H9 (cell line): ENCODE measurements around the gene SDK1. TPM values are rescaled to one million over a fixed set of nuclear protein-coding genes. Genes with fewer than 3 reads are reported as not detected.
A peak's percentile ranks its signal among the peaks of the same experiment; 100 is the strongest.

Source experiments
- DNase-seq: peaks from one replicate; pipeline ENCODE4 v3.0.0-alpha.2; 2017
- H2AFZ ChIP-seq: one replicate; pipeline ENCODE4 v1.6.1; 2013; ENCODE audit warnings: mild to moderate bottlenecking, low read length, control low read depth, moderate library complexity
- H2AK5ac ChIP-seq: 2 replicates; pipeline ENCODE4 v1.6.1; 2013; ENCODE audit warnings: low read length, control low read depth, mixed read lengths; ENCODE audit not compliant: insufficient read length
- H2BK120ac ChIP-seq: one replicate; pipeline ENCODE4 v1.6.1; 2013; ENCODE audit warnings: low read depth, mild to moderate bottlenecking, low read length, control low read depth, inconsistent platforms; ENCODE audit not compliant: poor library complexity, severe bottlenecking
- H2BK12ac ChIP-seq: 2 replicates; pipeline ENCODE4 v1.6.1; 2013; ENCODE audit warnings: low read length, control low read depth, mixed read lengths, low read depth; ENCODE audit not compliant: insufficient read length
- H2BK15ac ChIP-seq: 2 replicates; pipeline ENCODE4 v1.6.1; 2013; ENCODE audit warnings: low read depth, low read length, control low read depth
- H2BK20ac ChIP-seq: one replicate; pipeline ENCODE4 v1.6.1; 2013; ENCODE audit warnings: low read depth, mild to moderate bottlenecking, low read length, control low read depth, inconsistent platforms; ENCODE audit not compliant: poor library complexity, severe bottlenecking
- H2BK5ac ChIP-seq: 2 replicates; pipeline ENCODE4 v1.6.1; 2013; ENCODE audit warnings: low read length, control low read depth, mixed read lengths; ENCODE audit not compliant: insufficient read length
- H3K14ac ChIP-seq: 2 replicates; pipeline ENCODE4 v1.6.1; 2013; ENCODE audit warnings: low read length, control low read depth; ENCODE audit not compliant: insufficient read depth
- H3K18ac ChIP-seq: 2 replicates; pipeline ENCODE4 v1.6.1; 2013; ENCODE audit warnings: low read depth, mild to moderate bottlenecking, mixed read lengths, low read length, control low read depth; ENCODE audit not compliant: insufficient read length
- H3K23ac ChIP-seq: 2 replicates; pipeline ENCODE4 v1.6.1; 2013; ENCODE audit warnings: low read length, control low read depth, mixed read lengths, low read depth; ENCODE audit not compliant: insufficient read length
- H3K23me2 ChIP-seq: 2 replicates; pipeline ENCODE4 v1.6.1; 2013; ENCODE audit warnings: low read depth, mild to moderate bottlenecking, mixed read lengths, low read length, control low read depth; ENCODE audit not compliant: insufficient read length, poor library complexity, severe bottlenecking
- H3K27ac ChIP-seq: 2 replicates; pipeline ENCODE4 v1.5.1; 2013; ENCODE audit warnings: low read length, control low read depth, mixed read lengths, low read depth; ENCODE audit not compliant: insufficient read length
- H3K27me3 ChIP-seq: 2 replicates; pipeline ENCODE4 v1.6.1; 2013; ENCODE audit warnings: low read length, control low read depth, inconsistent platforms; ENCODE audit not compliant: insufficient read depth
- H3K4ac ChIP-seq: 2 replicates; pipeline ENCODE4 v1.6.1; 2013; ENCODE audit warnings: low read depth, mild to moderate bottlenecking, control low read depth, inconsistent platforms, low read length, moderate library complexity
- H3K4me1 ChIP-seq: 2 replicates; pipeline ENCODE4 v1.6.1; 2013; ENCODE audit warnings: low read length, control low read depth, inconsistent platforms; ENCODE audit not compliant: insufficient read depth
- H3K4me2 ChIP-seq: 2 replicates; pipeline ENCODE4 v1.6.1; 2013; ENCODE audit warnings: low read length, control low read depth, mixed read lengths; ENCODE audit not compliant: insufficient read length, insufficient read depth
- H3K56ac ChIP-seq: 2 replicates; pipeline ENCODE4 v1.6.1; 2013; ENCODE audit warnings: low read depth, mild to moderate bottlenecking, mixed read lengths, low read length, control low read depth; ENCODE audit not compliant: insufficient read length
- H3K79me1 ChIP-seq: 2 replicates; pipeline ENCODE4 v1.6.1; 2013; ENCODE audit warnings: low read depth, mild to moderate bottlenecking, moderate library complexity, low read length, control low read depth, inconsistent platforms; ENCODE audit not compliant: insufficient read depth, poor library complexity, severe bottlenecking
- H3K79me2 ChIP-seq: 2 replicates; pipeline ENCODE4 v1.6.1; 2013; ENCODE audit warnings: low read length, control low read depth, inconsistent platforms; ENCODE audit not compliant: insufficient read depth
- H3K9ac ChIP-seq: 2 replicates; pipeline ENCODE4 v1.6.1; 2013; ENCODE audit warnings: low read length, control low read depth, mixed read lengths; ENCODE audit not compliant: insufficient read length; ENCODE audit errors: extremely low read depth
- H3K9me3 ChIP-seq: one replicate; pipeline ENCODE4 v1.6.1; 2013; ENCODE audit warnings: low read depth, low read length, inconsistent platforms; ENCODE audit not compliant: control insufficient read depth
- H3T11ph ChIP-seq: one replicate; pipeline ENCODE4 v1.6.1; 2013; ENCODE audit warnings: mild to moderate bottlenecking, low read length, control low read depth, inconsistent platforms
- H4K20me1 ChIP-seq: one replicate; pipeline ENCODE4 v1.6.1; 2013; ENCODE audit not compliant: control insufficient read depth, insufficient read length, insufficient read depth
- H4K5ac ChIP-seq: 2 replicates; pipeline ENCODE4 v1.6.1; 2013; ENCODE audit warnings: low read depth, mild to moderate bottlenecking, mixed read lengths, low read length, control low read depth; ENCODE audit not compliant: insufficient read length
- H4K8ac ChIP-seq: replicated peaks from 2 replicates; pipeline ENCODE4 v1.6.1; 2013; ENCODE audit warnings: low read length, control low read depth, mixed read lengths, low read depth; ENCODE audit not compliant: insufficient read length
- H4K91ac ChIP-seq: 2 replicates; pipeline ENCODE4 v1.6.1; 2013; ENCODE audit warnings: low read depth, mild to moderate bottlenecking, moderate library complexity, mixed read lengths, low read length, control low read depth; ENCODE audit not compliant: insufficient read length
- H3K27ac Mint-ChIP-seq, 3 experiments: 2 replicates in 2 of 3; 3 replicates in 1 of 3; pipeline ENCODE4 v1.8.0; 2020 to 2021; ENCODE audit warnings: mixed read lengths in 3 of 3, mild to moderate bottlenecking in 1 of 3, moderate library complexity in 1 of 3
- H3K27me3 Mint-ChIP-seq: 2 replicates; pipeline ENCODE4 v1.8.0; 2021; ENCODE audit warnings: low read depth, mild to moderate bottlenecking, moderate library complexity, mixed read lengths
- H3K36me3 Mint-ChIP-seq, 3 experiments: 2 replicates in 2 of 3; 3 replicates in 1 of 3; pipeline ENCODE4 v1.8.0; 2020 to 2021; ENCODE audit warnings: low read depth in 3 of 3, mixed read lengths in 3 of 3; ENCODE audit not compliant: insufficient read depth in 1 of 3
- H3K4me1 Mint-ChIP-seq, 2 experiments: 2 replicates each; pipeline ENCODE4 v1.8.0; 2020; ENCODE audit warnings: mixed read lengths in 2 of 2
- H3K4me3 Mint-ChIP-seq, 2 experiments: 2 replicates in 1 of 2; 3 replicates in 1 of 2; pipeline ENCODE4 v1.8.0; 2020 to 2021; ENCODE audit warnings: mild to moderate bottlenecking in 2 of 2, mixed read lengths in 2 of 2, moderate library complexity in 1 of 2
- H3K9me3 Mint-ChIP-seq, 2 experiments: 2 replicates in 1 of 2; 3 replicates in 1 of 2; pipeline ENCODE4 v1.8.0; 2020; ENCODE audit warnings: mild to moderate bottlenecking in 2 of 2, mixed read lengths in 2 of 2, moderate library complexity in 1 of 2
- WGBS: extraction: QIAGEN DNeasy Blood & Tissue Kit; methylation state at CpG from one replicate; pipeline ENCODE4 v1.1.7; 2013; ENCODE audit warnings: missing lambda C conversion rate, low lambda C conversion rate, mixed read lengths; ENCODE audit not compliant: insufficient read length; ENCODE audit errors: extremely low coverage; 5-methylcytosine and 5-hydroxymethylcytosine counted together
- total RNA-seq: library from RNA; stranded (reverse); gene quantifications from 2 replicates; pipeline ENCODE4 v1.2.1, GENCODE V29; 2021
- TF ChIP-seq, protein P1 (sequence below): fragments of 200-600 bp; sonication (generic); conservative IDR thresholded peaks from 3 replicates; pipeline ENCODE4 v1.8.0; 2021; ENCODE audit warnings: antibody characterized with exemption, mild to moderate bottlenecking

The SDK1 gene
- total RNA-seq, 1 experiment from 2014 or later = 8.7 TPM

DNA sequence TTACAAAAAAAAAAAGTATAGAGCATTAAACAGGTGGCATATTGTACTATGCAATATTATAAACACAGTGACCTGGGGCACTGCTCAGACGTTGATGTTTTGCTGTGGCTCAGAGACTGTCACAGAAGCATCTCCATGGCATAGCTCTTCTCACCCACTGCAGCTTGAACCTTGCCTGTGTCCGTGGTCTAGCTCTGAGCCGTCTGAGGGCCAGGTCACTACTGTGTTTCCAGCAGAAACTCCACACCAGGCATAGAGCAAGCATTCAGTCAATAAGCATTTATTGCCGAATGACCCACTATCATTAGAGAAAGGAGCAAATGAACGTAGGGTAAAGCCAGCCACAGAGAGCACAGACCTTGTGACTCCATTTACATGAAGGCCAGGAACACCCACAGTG is 937.8 kb downstream of the SDK1 start:
- Histone ChIP-seq H3K23ac (no peak overlapping the region), H3K23me2 (no peaks in the 10 kb centered on the region), H2BK15ac (no peak overlapping the region)

More for the DNA sequence above, 937.8 kb downstream of the SDK1 start:
- peak overlapping the region in 1 of 3 experiments; percentile 80; a peak in 1 of 7 replicates for H3K27ac Mint-ChIP-seq
- Histone ChIP-seq H2BK12ac (no peak overlapping the region), H2AFZ (no peak overlapping the region), H4K8ac (no peak overlapping the region), H3K4me1 (peaks cover 5% of the 10 kb centered on the region; the same call in 1 of the 2 replicates), H4K91ac (no peak overlapping the region), H3T11ph (no peak overlapping the region), H2AK5ac (no peak overlapping the region), H3K9ac (no peak overlapping the region), H3K18ac (no peak overlapping the region), H2BK120ac (no peak overlapping the region), H4K5ac (no peak overlapping the region), H3K27me3 (no peaks in the 10 kb centered on the region), H3K79me1 (no peaks in the 10 kb centered on the region), H3K4me2 (no peak overlapping the region), H3K56ac (no peak overlapping the region), H4K20me1 (no peaks in the 10 kb centered on the region), H3K14ac (no peak overlapping the region), H2BK5ac (no peak overlapping the region), H3K4ac (no peak overlapping the region), H3K9me3 (no peaks in the 10 kb centered on the region), H3K79me2 (no peaks in the 10 kb centered on the region), H3K27ac (no peak overlapping the region), H2BK20ac (no peak overlapping the region)
- peaks cover 14 to 21% of the 10 kb centered on the region in 2 experiments for H3K4me1 Mint-ChIP-seq
- no peak overlapping the region for H3K4me3 Mint-ChIP-seq
- no CpG with 5 or more reads among the region's 5 CpGs for WGBS
- peaks cover 0 to 7% (median 0%) of the 10 kb centered on the region in 3 experiments; a peak in 3 of 7 replicates for H3K36me3 Mint-ChIP-seq
- DNase-seq = no peak
- no peaks in the 10 kb centered on the region; a peak in 2 of 5 replicates for H3K9me3 Mint-ChIP-seq
- H3K27me3 Mint-ChIP-seq = no peaks in the 10 kb centered on the region
- TF ChIP-seq, protein P1, sequence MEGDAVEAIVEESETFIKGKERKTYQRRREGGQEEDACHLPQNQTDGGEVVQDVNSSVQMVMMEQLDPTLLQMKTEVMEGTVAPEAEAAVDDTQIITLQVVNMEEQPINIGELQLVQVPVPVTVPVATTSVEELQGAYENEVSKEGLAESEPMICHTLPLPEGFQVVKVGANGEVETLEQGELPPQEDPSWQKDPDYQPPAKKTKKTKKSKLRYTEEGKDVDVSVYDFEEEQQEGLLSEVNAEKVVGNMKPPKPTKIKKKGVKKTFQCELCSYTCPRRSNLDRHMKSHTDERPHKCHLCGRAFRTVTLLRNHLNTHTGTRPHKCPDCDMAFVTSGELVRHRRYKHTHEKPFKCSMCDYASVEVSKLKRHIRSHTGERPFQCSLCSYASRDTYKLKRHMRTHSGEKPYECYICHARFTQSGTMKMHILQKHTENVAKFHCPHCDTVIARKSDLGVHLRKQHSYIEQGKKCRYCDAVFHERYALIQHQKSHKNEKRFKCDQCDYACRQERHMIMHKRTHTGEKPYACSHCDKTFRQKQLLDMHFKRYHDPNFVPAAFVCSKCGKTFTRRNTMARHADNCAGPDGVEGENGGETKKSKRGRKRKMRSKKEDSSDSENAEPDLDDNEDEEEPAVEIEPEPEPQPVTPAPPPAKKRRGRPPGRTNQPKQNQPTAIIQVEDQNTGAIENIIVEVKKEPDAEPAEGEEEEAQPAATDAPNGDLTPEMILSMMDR = no peak
